ENCODE results near the gene ITPRIP. TPM values are rescaled to one million over a fixed set of nuclear protein-coding genes. Genes with fewer than 3 reads are reported as not detected.

The ITPRIP gene
- total RNA-seq, 1 experiment from 2014 or later, result 12.0 TPM

GRCh38 chr10:104309980-104310978 is 28.0 kb downstream of the ITPRIP start:
- Histone ChIP-seq H3K9ac (ENCODE audit: low read length) (no peak overlapping the region), H3K4me3 (replicated peaks in 1 of 2; ENCODE audit: low read depth in 1 of 2, low read length in 2 of 2) (no peak overlapping the region), H3K36me3 (ENCODE audit: control insufficient read depth in 1 of 2, insufficient read depth in 2 of 2, low read length in 2 of 2) (peaks cover 16 to 23% of the 10 kb centered on the region in 2 experiments; a peak in 3 of 4 replicates), H3K9me3 (ENCODE audit: control insufficient read depth in 1 of 2, insufficient read depth in 1 of 2, low read depth in 1 of 2, low read length in 2 of 2) (no peaks in the 10 kb centered on the region), H3K9me2 (ENCODE audit: insufficient read depth) (no peaks in the 10 kb centered on the region), H4K20me1 (ENCODE audit: insufficient read depth) (no peaks in the 10 kb centered on the region), H3K4me1 (ENCODE audit: control insufficient read depth in 1 of 2, insufficient read depth in 2 of 2, low read length in 2 of 2) (peaks cover 0 to 5% of the 10 kb centered on the region in 2 experiments; a peak in 1 of 4 replicates), H3K27ac (ENCODE audit: low read depth, low read length) (no peak overlapping the region), H2AFZ (ENCODE audit: low read depth, low read length, poor library complexity, severe bottlenecking) (no peak overlapping the region), H3K27me3 (ENCODE audit: insufficient read depth, low read length) (no peaks in the 10 kb centered on the region), H3K79me2 (ENCODE audit: insufficient read depth, low read length) (no peaks in the 10 kb centered on the region; the same call in 1 of the 2 replicates), H3K4me2 (ENCODE audit: low read length) (no peak overlapping the region)
- ATAC-seq (no peak), DNase-seq (ENCODE audit: low read depth, low spot score) (no peak)
- intact Hi-C loops (cut with micrococcal nuclease), result no loop called here
- TF ChIP-seq YY1 (IDR thresholded peaks at IDR 0.05; ENCODE audit: extremely low read depth, insufficient replicate concordance, low read depth, low read length), result no peak
- 0 out of 2 replicates have a peak, but pooled peaks have one; percentile 12 for TF ChIP-seq SP1 (IDR thresholded peaks at IDR 0.05; ENCODE audit: low read depth)
- CTCF ChIA-PET, result interaction anchor here (1.2 to 1.6 kb wide), 2 partner anchors 19 to 35 kb away, joined by 3 to 5 read pairs; no protein-coding TSS in a partner anchor
- RAD21 ChIA-PET (ENCODE audit: low non-redundant PET in 1 of 2, low total read pairs in 2 of 2, uncharacterized antibody in 2 of 2, unreplicated experiment in 2 of 2), result no interaction called here
- POLR2A ChIA-PET, result no interaction called here
- BruUV-seq (replicated peaks), result no TSS peak

DNA sequence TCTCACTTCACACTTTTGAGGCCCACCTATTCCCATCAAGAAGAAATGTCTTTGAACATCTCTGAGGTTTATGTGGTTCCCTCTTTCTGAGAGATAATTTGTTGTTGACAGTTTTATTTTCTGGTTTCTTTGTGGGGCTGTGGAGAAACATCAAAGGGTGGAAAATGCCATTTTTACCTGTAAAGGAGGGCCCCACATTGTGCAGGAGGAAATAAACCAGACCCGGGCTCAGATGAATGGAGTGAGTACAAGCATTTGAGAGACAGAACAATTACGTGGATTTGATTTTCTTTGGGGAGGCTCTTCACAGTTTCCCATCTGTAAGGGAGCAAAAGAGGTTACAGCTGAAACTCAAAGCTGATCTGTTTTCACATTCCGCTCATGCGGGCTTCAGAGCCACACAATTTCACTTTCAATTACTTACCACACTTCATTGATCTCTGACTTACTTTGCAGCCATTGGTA is 29.8 kb downstream of the ITPRIP start:
- Histone ChIP-seq H3K4me1 (ENCODE audit: control insufficient read depth in 1 of 2, insufficient read depth in 2 of 2, low read length in 2 of 2) (peaks cover 0 to 5% of the 10 kb centered on the region in 2 experiments; a peak in 1 of 4 replicates), H3K4me3 (replicated peaks in 1 of 2; ENCODE audit: low read depth in 1 of 2, low read length in 2 of 2) (no peak overlapping the region), H3K79me2 (ENCODE audit: insufficient read depth, low read length) (no peaks in the 10 kb centered on the region; the same call in 1 of the 2 replicates), H3K36me3 (ENCODE audit: control insufficient read depth in 1 of 2, insufficient read depth in 2 of 2, low read length in 2 of 2) (peaks cover 5 to 10% of the 10 kb centered on the region in 2 experiments; a peak in 2 of 4 replicates), H3K27ac (ENCODE audit: low read depth, low read length) (no peak overlapping the region), H4K20me1 (ENCODE audit: insufficient read depth) (no peaks in the 10 kb centered on the region), H3K9me3 (ENCODE audit: control insufficient read depth in 1 of 2, insufficient read depth in 1 of 2, low read depth in 1 of 2, low read length in 2 of 2) (no peaks in the 10 kb centered on the region), H3K27me3 (ENCODE audit: insufficient read depth, low read length) (no peaks in the 10 kb centered on the region), H3K4me2 (ENCODE audit: low read length) (no peak overlapping the region), H3K9ac (ENCODE audit: low read length) (no peak overlapping the region), H3K9me2 (ENCODE audit: insufficient read depth) (no peaks in the 10 kb centered on the region), H2AFZ (ENCODE audit: low read depth, low read length, poor library complexity, severe bottlenecking) (no peak overlapping the region)
- CTCF ChIA-PET, result interaction anchor here (1.1 to 3.9 kb wide), 3 partner anchors 13 to 43 kb away, joined by 3 to 25 read pairs (median 4); no protein-coding TSS in a partner anchor
- ATAC-seq (no peak), DNase-seq (ENCODE audit: low read depth, low spot score) (no peak)
- no peak for TF ChIP-seq EZH2 (IDR thresholded peaks at IDR 0.05)
- no peak for TF ChIP-seq EGR1 (IDR thresholded peaks at IDR 0.05; ENCODE audit: low read depth)
- no peak for TF ChIP-seq CBX3 (IDR thresholded peaks at IDR 0.05; ENCODE audit: low read depth)
- TF ChIP-seq POLR2AphosphoS5 (IDR thresholded peaks at IDR 0.05; ENCODE audit: low read depth, low read length), result no peak
- no peak for TF ChIP-seq EZH2phosphoT487 (IDR thresholded peaks at IDR 0.05; ENCODE audit: borderline replicate concordance)
- TF ChIP-seq, protein P1, sequence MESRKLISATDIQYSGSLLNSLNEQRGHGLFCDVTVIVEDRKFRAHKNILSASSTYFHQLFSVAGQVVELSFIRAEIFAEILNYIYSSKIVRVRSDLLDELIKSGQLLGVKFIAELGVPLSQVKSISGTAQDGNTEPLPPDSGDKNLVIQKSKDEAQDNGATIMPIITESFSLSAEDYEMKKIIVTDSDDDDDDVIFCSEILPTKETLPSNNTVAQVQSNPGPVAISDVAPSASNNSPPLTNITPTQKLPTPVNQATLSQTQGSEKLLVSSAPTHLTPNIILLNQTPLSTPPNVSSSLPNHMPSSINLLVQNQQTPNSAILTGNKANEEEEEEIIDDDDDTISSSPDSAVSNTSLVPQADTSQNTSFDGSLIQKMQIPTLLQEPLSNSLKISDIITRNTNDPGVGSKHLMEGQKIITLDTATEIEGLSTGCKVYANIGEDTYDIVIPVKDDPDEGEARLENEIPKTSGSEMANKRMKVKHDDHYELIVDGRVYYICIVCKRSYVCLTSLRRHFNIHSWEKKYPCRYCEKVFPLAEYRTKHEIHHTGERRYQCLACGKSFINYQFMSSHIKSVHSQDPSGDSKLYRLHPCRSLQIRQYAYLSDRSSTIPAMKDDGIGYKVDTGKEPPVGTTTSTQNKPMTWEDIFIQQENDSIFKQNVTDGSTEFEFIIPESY (IDR thresholded peaks at IDR 0.05; ENCODE audit: extremely low read depth, insufficient replicate concordance, low read length), result no peak
- TF ChIP-seq SP1 (IDR thresholded peaks at IDR 0.05; ENCODE audit: low read depth), result no peak
- TF ChIP-seq, protein P2, sequence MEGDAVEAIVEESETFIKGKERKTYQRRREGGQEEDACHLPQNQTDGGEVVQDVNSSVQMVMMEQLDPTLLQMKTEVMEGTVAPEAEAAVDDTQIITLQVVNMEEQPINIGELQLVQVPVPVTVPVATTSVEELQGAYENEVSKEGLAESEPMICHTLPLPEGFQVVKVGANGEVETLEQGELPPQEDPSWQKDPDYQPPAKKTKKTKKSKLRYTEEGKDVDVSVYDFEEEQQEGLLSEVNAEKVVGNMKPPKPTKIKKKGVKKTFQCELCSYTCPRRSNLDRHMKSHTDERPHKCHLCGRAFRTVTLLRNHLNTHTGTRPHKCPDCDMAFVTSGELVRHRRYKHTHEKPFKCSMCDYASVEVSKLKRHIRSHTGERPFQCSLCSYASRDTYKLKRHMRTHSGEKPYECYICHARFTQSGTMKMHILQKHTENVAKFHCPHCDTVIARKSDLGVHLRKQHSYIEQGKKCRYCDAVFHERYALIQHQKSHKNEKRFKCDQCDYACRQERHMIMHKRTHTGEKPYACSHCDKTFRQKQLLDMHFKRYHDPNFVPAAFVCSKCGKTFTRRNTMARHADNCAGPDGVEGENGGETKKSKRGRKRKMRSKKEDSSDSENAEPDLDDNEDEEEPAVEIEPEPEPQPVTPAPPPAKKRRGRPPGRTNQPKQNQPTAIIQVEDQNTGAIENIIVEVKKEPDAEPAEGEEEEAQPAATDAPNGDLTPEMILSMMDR (IDR thresholded peaks at IDR 0.05 in 2 of 3, conservative IDR thresholded peaks at IDR 0.05 in 1 of 3; ENCODE audit: borderline replicate concordance in 1 of 3, insufficient read depth in 1 of 3, low read depth in 2 of 3, low read length in 2 of 3), result no peak
- TF ChIP-seq ELF1 (IDR thresholded peaks at IDR 0.05; ENCODE audit: borderline replicate concordance, low read depth), result no peak
- TF ChIP-seq, protein P3, sequence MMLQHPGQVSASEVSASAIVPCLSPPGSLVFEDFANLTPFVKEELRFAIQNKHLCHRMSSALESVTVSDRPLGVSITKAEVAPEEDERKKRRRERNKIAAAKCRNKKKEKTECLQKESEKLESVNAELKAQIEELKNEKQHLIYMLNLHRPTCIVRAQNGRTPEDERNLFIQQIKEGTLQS (IDR thresholded peaks at IDR 0.05), result no peak
- no peak for TF ChIP-seq ZNF274 (IDR thresholded peaks at IDR 0.05; ENCODE audit: low read depth, low read length)
- TF ChIP-seq YY1 (IDR thresholded peaks at IDR 0.05; ENCODE audit: extremely low read depth, insufficient replicate concordance, low read depth, low read length), result no peak
- no peak for TF ChIP-seq POLR2A (IDR thresholded peaks at IDR 0.05; ENCODE audit: borderline replicate concordance, extremely low read depth, insufficient read depth, insufficient read length)
- no TSS peak for BruUV-seq (replicated peaks)
- intact Hi-C loops (cut with micrococcal nuclease), result no loop called here
- POLR2A ChIA-PET, result no interaction called here
- RAD21 ChIA-PET (ENCODE audit: low non-redundant PET in 1 of 2, low total read pairs in 2 of 2, uncharacterized antibody in 2 of 2, unreplicated experiment in 2 of 2), result no interaction called here

All from HCT116 (cell line).